HL-60 (cell line): ENCODE results near the gene ATP8B4.

Source experiments
- DNase-seq, 2 experiments: peaks; one replicate each; pipeline ENCODE4 v3.0.0-alpha.2; 2010 to 2020; ENCODE audit warnings: low read depth in 1 of 2, low spot score in 1 of 2
- H3K27ac ChIP-seq: fragments of 250-450 bp; sonication (Bioruptor Pico); replicated peaks from 2 replicates; pipeline ENCODE4 v1.5.1; 2020; ENCODE audit warnings: mild to moderate bottlenecking, moderate library complexity
- H3K27me3 ChIP-seq: fragments of 250-450 bp; sonication (Bioruptor Pico); 2 replicates; pipeline ENCODE4 v1.5.1; 2021; ENCODE audit warnings: mild to moderate bottlenecking, moderate library complexity; ENCODE audit not compliant: insufficient read depth, poor library complexity, severe bottlenecking
- H3K4me3 ChIP-seq: replicated peaks from 2 replicates; pipeline ENCODE4 v1.5.1; 2011; ENCODE audit warnings: mild to moderate bottlenecking, control low read depth, low read length; ENCODE audit not compliant: insufficient read depth
- CTCF ChIP-seq: IDR thresholded peaks from one replicate; pipeline ENCODE4 v1.5.1; 2011; ENCODE audit warnings: low read length, control low read depth, inconsistent platforms; ENCODE audit not compliant: insufficient read depth
- GABPA ChIP-seq: IDR thresholded peaks from 2 replicates; pipeline ENCODE4 v1.6.1; 2012; ENCODE audit warnings: low read depth
- POLR2AphosphoS5 ChIP-seq: IDR thresholded peaks from 2 replicates; pipeline ENCODE4 v1.6.1; 2012; ENCODE audit warnings: low read depth
- REST ChIP-seq: IDR thresholded peaks from 2 replicates; pipeline ENCODE4 v1.6.1; 2012; ENCODE audit warnings: low read depth; ENCODE audit not compliant: insufficient replicate concordance
- SPI1 ChIP-seq: IDR thresholded peaks from 2 replicates; pipeline ENCODE4 v1.6.1; 2012; ENCODE audit warnings: low read depth, mild to moderate bottlenecking, borderline replicate concordance

ATP8B4 gene

GRCh38 chr15:50063226-50063625 is 55.8 kb downstream of the ATP8B4 start:
- DNase-seq, result no peak
- Histone ChIP-seq H3K4me3 (no peak overlapping the region), H3K27me3 (no peaks in the 10 kb centered on the region), H3K27ac (peak overlapping the region; percentile 93)
- TF ChIP-seq REST, result no peak
- no peak for TF ChIP-seq CTCF
- no peak for TF ChIP-seq GABPA
- TF ChIP-seq SPI1, result no peak
- TF ChIP-seq POLR2AphosphoS5, result no peak

DNA sequence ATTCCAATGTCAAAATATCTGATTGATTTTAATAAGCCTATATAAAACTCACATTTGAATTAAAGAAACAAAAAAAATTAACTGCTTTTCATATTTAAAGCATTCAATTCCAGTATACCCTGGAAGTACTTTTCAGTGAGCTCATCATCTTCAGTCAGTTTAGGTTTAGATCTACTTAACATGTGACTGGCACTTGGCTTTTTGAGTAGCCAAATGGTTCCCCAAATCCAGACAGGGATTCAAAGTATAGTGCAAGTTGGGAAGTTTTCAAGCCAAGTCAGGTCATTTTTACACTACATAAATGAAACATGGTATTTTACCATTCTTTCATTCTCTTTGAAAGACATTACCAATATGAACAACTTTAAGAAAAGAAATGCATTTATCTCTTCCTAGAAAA is 57.5 kb downstream of the ATP8B4 start:
- H3K27me3 ChIP-seq, result no peaks in the 10 kb centered on the region
- DNase-seq, result no peak
- peak overlapping the region; percentile 93 for H3K27ac ChIP-seq
- no peak for TF ChIP-seq CTCF
- no peak for TF ChIP-seq REST
- TF ChIP-seq GABPA, result no peak
- no peak for TF ChIP-seq SPI1
- H3K4me3 ChIP-seq, result no peak overlapping the region

GRCh38 chr15:50059883-50060282 is 59.1 kb downstream of the ATP8B4 start:
- Histone ChIP-seq H3K4me3 (no peak overlapping the region), H3K27ac (peak overlapping the region; percentile 79), H3K27me3 (no peaks in the 10 kb centered on the region)
- no peak for TF ChIP-seq SPI1
- TF ChIP-seq POLR2AphosphoS5, result no peak
- TF ChIP-seq GABPA, result no peak
- TF ChIP-seq CTCF, result no peak
- no peak for TF ChIP-seq REST
- DNase-seq, result no peak
